Erythroblast (primary cell): ENCODE data around the gene APOM.

Source experiments
- DNase-seq, 2 experiments: peaks; one replicate each; lab custom pipeline; 2025; lab: John Stamatoyannopoulos, UW
- GATA1 ChIP-seq: IDR thresholded peaks from 2 replicates; pipeline ENCODE4 v1.6.1; 2011; ENCODE audit warnings: low read depth, mild to moderate bottlenecking, control low read depth, low read length, moderate library complexity
- POLR2A ChIP-seq: IDR thresholded peaks from 2 replicates; pipeline ENCODE4 v1.6.1; 2011; ENCODE audit warnings: mild to moderate bottlenecking, low read length

Gene APOM

GRCh38 chr6:31636698-31637596 is 18.7 kb upstream of the APOM start:
- TF ChIP-seq GATA1 (no peak), POLR2A (no peak)

GRCh38 chr6:31639043-31639442 is 16.7 kb upstream of the APOM start:
- TF ChIP-seq GATA1 (no peak), POLR2A (no peak)

More at GRCh38 chr6:31636698-31637596, 18.7 kb upstream of the APOM start:
- no peak for DNase-seq

GRCh38 chr6:31639449-31639861 is 16.2 kb upstream of the APOM start:
- TF ChIP-seq POLR2A = no peak
- no peak for TF ChIP-seq GATA1
- DNase-seq = no peak

More at GRCh38 chr6:31639043-31639442, 16.7 kb upstream of the APOM start:
- no peak for DNase-seq

GRCh38 chr6:31640612-31641011 is 15.1 kb upstream of the APOM start:
- no peak for TF ChIP-seq GATA1
- no peak for TF ChIP-seq POLR2A
- DNase-seq = no peak

GRCh38 chr6:31641370-31641769 is 14.3 kb upstream of the APOM start:
- TF ChIP-seq GATA1 (no peak), POLR2A (no peak)
- DNase-seq = no peak

GRCh38 chr6:31642798-31643570 is 12.7 kb upstream of the APOM start:
- TF ChIP-seq GATA1 (no peak), POLR2A (no peak)
- DNase-seq = no peak

GRCh38 chr6:31643818-31644454 is 11.8 kb upstream of the APOM start:
- no peak for TF ChIP-seq GATA1
- TF ChIP-seq POLR2A = no peak

GRCh38 chr6:31645325-31645724 is 10.4 kb upstream of the APOM start:
- no peak for DNase-seq
- no peak for TF ChIP-seq GATA1
- no peak for TF ChIP-seq POLR2A

More at GRCh38 chr6:31643818-31644454, 11.8 kb upstream of the APOM start:
- no peak for DNase-seq

- no peak for TF ChIP-seq POLR2A
- TF ChIP-seq GATA1 = no peak
- peak; percentile 88 to 92 for DNase-seq
These were observed 4.0 kb upstream of the APOM start for GRCh38 chr6:31651602-31652191.

GRCh38 chr6:31652925-31653724 is 2.6 kb upstream of the APOM start:
- DNase-seq = peak in 1 of 2 experiments; percentile 98
- TF ChIP-seq POLR2A (peak; percentile 52), GATA1 (no peak)

GRCh38 chr6:31654574-31655348 is 933 bp upstream of the APOM start:
- TF ChIP-seq GATA1 (no peak), POLR2A (no peak)
- DNase-seq = no peak
